ENCODE measurements around the gene TNRC6A. TPM values are rescaled to one million over a fixed set of nuclear protein-coding genes. Genes with fewer than 3 reads are reported as not detected.
A peak's percentile ranks its signal among the peaks of the same experiment; 100 is the strongest.

TNRC6A gene
- total RNA-seq, 6 experiments from 2014 or later: 17.0 to 38.4 (median 23.1) TPM

- H3K36me3 ChIP-seq: peaks cover 0 to 5% (median 3%) of the 10 kb centered on the region in 4 donors
- ATAC-seq (peak; percentile 24 to 52 (median 34)), DNase-seq (no peak)
- intact Hi-C loops (cut with DNase I): no loop called here
- H3K27ac ChIP-seq: no peak overlapping the region
- H3K4me3 ChIP-seq: no peak overlapping the region
- no peaks in the 10 kb centered on the region for H3K27me3 ChIP-seq
- peaks cover 0 to 27% (median 6%) of the 10 kb centered on the region in 4 donors for H3K4me1 ChIP-seq
- no peak for TF ChIP-seq CTCF (IDR thresholded peaks at IDR 0.05)
- TF ChIP-seq POLR2A (IDR thresholded peaks at IDR 0.05): no peak
- 69% methylated on average over 5 of the region's 5 CpGs for WGBS (ENCODE audit: insufficient coverage, low coverage, low lambda C conversion rate, missing lambda C conversion rate)
- H3K9me3 ChIP-seq: no peaks in the 10 kb centered on the region
Measured at GRCh38 chr16:24771132-24771778, 41.8 kb downstream of the TNRC6A start.

GRCh38 chr16:24771779-24772157, 42.3 kb downstream of the TNRC6A start:
- peaks cover 0 to 29% (median 8%) of the 10 kb centered on the region in 4 donors for H3K4me1 ChIP-seq
- ATAC-seq (peak; percentile 56 to 80 (median 71)), DNase-seq (no peak)
- no peaks in the 10 kb centered on the region for H3K27me3 ChIP-seq
- no peaks in the 10 kb centered on the region for H3K9me3 ChIP-seq
- H3K4me3 ChIP-seq: no peak overlapping the region
- intact Hi-C loops (cut with DNase I): no loop called here
- H3K36me3 ChIP-seq: peaks cover 0 to 4% (median 3%) of the 10 kb centered on the region in 4 donors
- TF ChIP-seq CTCF (IDR thresholded peaks at IDR 0.05) (no peak), POLR2A (IDR thresholded peaks at IDR 0.05) (no peak)
- WGBS (ENCODE audit: insufficient coverage, low coverage, low lambda C conversion rate, missing lambda C conversion rate): 43% methylated on average over 1 of the region's 1 CpG
- H3K27ac ChIP-seq: peak overlapping the region in 2 of 3 donors; percentile 6 to 29

- TF ChIP-seq POLR2A (IDR thresholded peaks at IDR 0.05) (no peak), CTCF (IDR thresholded peaks at IDR 0.05) (no peak)
- Histone ChIP-seq H3K4me1 (peaks cover 0 to 48% (median 8%) of the 10 kb centered on the region in 4 donors), H3K36me3 (peaks cover 0 to 18% (median 9%) of the 10 kb centered on the region in 4 donors), H3K27ac (no peak overlapping the region), H3K27me3 (no peaks in the 10 kb centered on the region), H3K9me3 (no peaks in the 10 kb centered on the region), H3K4me3 (no peak overlapping the region)
- intact Hi-C loops (cut with DNase I): no loop called here
- ATAC-seq (no peak), DNase-seq (no peak)
- 77% methylated on average over 4 of the region's 4 CpGs for WGBS (ENCODE audit: insufficient coverage, low coverage, low lambda C conversion rate, missing lambda C conversion rate)
Measured at GRCh38 chr16:24773771-24774427, 44.4 kb downstream of the TNRC6A start.

- Histone ChIP-seq H3K27me3 (no peaks in the 10 kb centered on the region), H3K27ac (no peak overlapping the region), H3K4me3 (no peak overlapping the region), H3K4me1 (peaks cover 0 to 48% (median 8%) of the 10 kb centered on the region in 4 donors), H3K9me3 (no peaks in the 10 kb centered on the region), H3K36me3 (peaks cover 0 to 24% (median 14%) of the 10 kb centered on the region in 4 donors)
- TF ChIP-seq CTCF (IDR thresholded peaks at IDR 0.05): no peak
- TF ChIP-seq POLR2A (IDR thresholded peaks at IDR 0.05): no peak
- ATAC-seq: no peak
- 100% methylated on average over 1 of the region's 1 CpG for WGBS (ENCODE audit: insufficient coverage, low coverage, low lambda C conversion rate, missing lambda C conversion rate)
- DNase-seq: no peak
- intact Hi-C loops (cut with DNase I): no loop called here
Measured at GRCh38 chr16:24774510-24774909, 45.1 kb downstream of the TNRC6A start.

Measured in right lobe of liver (tissue), 6 donors.